NCI-H748 (cell line): ENCODE results near the gene MET.
"Not testable (repeated sequence)": the region's sequence is repeated elsewhere in the genome, so short reads cannot be mapped to it uniquely, and the experiment has no call there.

ENCODE experiments used
- DNase-seq: peaks from one replicate; lab custom pipeline; 2025; ENCODE audit not compliant: unreplicated experiment; lab: John Stamatoyannopoulos, UW

The MET gene

GRCh38 chr7:116726713-116727431 is 54.9 kb downstream of the MET start:
- DNase-seq = no peak

- DNase-seq = no peak
Measured at GRCh38 chr7:116727432-116728009, 55.5 kb downstream of the MET start.

GRCh38 chr7:116728413-116728812 is 56.4 kb downstream of the MET start:
- DNase-seq = no peak

GRCh38 chr7:116730097-116731022 is 58.4 kb downstream of the MET start:
- no peak for DNase-seq

GRCh38 chr7:116731023-116731395 is 59.0 kb downstream of the MET start:
- DNase-seq = no peak

GRCh38 chr7:116731445-116732335 is 59.7 kb downstream of the MET start:
- DNase-seq = no peak

- DNase-seq = no peak
Measured at GRCh38 chr7:116732788-116733694, 61.0 kb downstream of the MET start.

- no peak for DNase-seq
Measured at GRCh38 chr7:116733924-116734580, 62.1 kb downstream of the MET start.

GRCh38 chr7:116734710-116735109 is 62.7 kb downstream of the MET start:
- DNase-seq = no peak

- DNase-seq = peak; percentile 10
Measured at GRCh38 chr7:116736927-116737715, 65.1 kb downstream of the MET start.

GRCh38 chr7:116738378-116738777 is 66.4 kb downstream of the MET start:
- DNase-seq = peak; percentile 83

GRCh38 chr7:116739307-116739706 is 67.3 kb downstream of the MET start:
- no peak for DNase-seq

- no peak for DNase-seq
Measured at GRCh38 chr7:116740231-116740630, 68.2 kb downstream of the MET start.

GRCh38 chr7:116740755-116741462 is 68.9 kb downstream of the MET start:
- no peak for DNase-seq

GRCh38 chr7:116741625-116742316 is 69.8 kb downstream of the MET start:
- no peak for DNase-seq

- no peak for DNase-seq
Measured at GRCh38 chr7:116742641-116743040, 70.6 kb downstream of the MET start.

- DNase-seq = not testable (repeated sequence)
Measured at GRCh38 chr7:116743835-116744234, 71.8 kb downstream of the MET start.
